Left cardiac atrium (tissue), 4 donors: Measurements from ENCODE around the gene KMT2E. TPM values are rescaled to one million over a fixed set of nuclear protein-coding genes. Genes with fewer than 3 reads are reported as not detected.
"Not testable (repeated sequence)": the region's sequence is repeated elsewhere in the genome, so short reads cannot be mapped to it uniquely, and the experiment has no call there.

ENCODE experiments used
- ATAC-seq, 2 donors: fragments of 200-7000 bp; cut with Tn5 transposase; one replicate each; pipeline ENCODE4 v1.9.1; 2020; ENCODE audit warnings: mild to moderate bottlenecking in 2 of 2, moderate library complexity in 2 of 2
- DNase-seq: peaks from one replicate; pipeline ENCODE4 v3.0.0-alpha.2; 2020
- intact Hi-C, 2 donors: fragments of 100-400 bp; cut with DNase I; formaldehyde crosslinking; loops; one replicate each; pipeline versions ENCODE4 v1.14.1 to v1.15.1; 2022 to 2023
- long read RNA-seq: library from polyadenylated mRNA; unstranded; transcript quantifications from one replicate; pipeline ENCODE4 v2.0.0, GENCODE V29; 2021
- total RNA-seq, 2 donors: library from RNA; stranded (reverse); fragmentation: NEBNext Ultra II Directional; extraction: Animal tissue kit (Norgen Biotek cat#: 25700); gene quantifications; one replicate each; pipeline ENCODE4 v1.2.1, GENCODE V29; 2021
- donor health status: DM: no; HTN: yes; CAD: no.
- donor health status: DM: no; HTN: yes; CAD: no; lungs with severe emphysema.
- donor health status: DM: yes; HTN: yes; CAD: no.
- donor health status: Dilated cardiomyopathy.

The KMT2E gene
- 10 to 100 TPM; 45.3 to 59.0 TPM for total RNA-seq
- long read RNA-seq, partial matches to known transcripts: 16 of 44 reads
- long read RNA-seq, other reads (novel, unspliced or antisense): 23 of 44 reads

- intact Hi-C loops: loop anchor here in 1 of 2 donors (1.0 kb wide), 1 partner anchor 30 kb away; no protein-coding TSS in a partner anchor
- ATAC-seq: peak; percentile 73 to 74
- peak; percentile 90 for DNase-seq
These were observed at the start of gene KMT2E for GRCh38 chr7:105013816-105014692. Gene KMT2E, plus strand, starts transcription at chr7:105014205. Its CDS starts 26,748 bp downstream, at chr7:105040953.

GRCh38 chr7:104964626-104965236, 49.3 kb upstream of the KMT2E start:
- intact Hi-C loops: no loop called here
- no peak for DNase-seq
- ATAC-seq: no peak

GRCh38 chr7:104966022-104966421, 48.0 kb upstream of the KMT2E start:
- intact Hi-C loops: no loop called here
- ATAC-seq: no peak
- DNase-seq: no peak

GRCh38 chr7:104967088-104967487, 46.9 kb upstream of the KMT2E start:
- intact Hi-C loops: no loop called here
- no peak for ATAC-seq
- DNase-seq: no peak

DNA sequence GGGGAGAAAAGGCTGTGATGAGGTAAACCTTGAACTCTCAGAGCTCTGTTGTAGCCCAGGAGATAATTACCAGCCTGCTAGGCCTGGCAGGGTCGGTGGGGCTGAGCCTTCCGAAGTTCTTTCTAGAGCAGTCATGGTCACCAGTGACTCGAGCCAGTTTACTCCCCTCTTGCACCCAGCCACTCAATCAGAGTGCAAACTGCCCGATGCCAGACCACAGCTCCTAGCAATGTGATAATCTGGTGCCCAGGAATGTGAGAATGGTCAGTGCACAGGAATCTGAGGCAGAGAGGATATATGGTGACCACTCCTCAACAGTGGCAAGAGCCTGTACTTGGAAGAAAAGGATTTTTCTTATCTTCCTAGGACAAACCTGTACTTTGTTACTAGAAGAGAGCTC, 46.4 kb upstream of the KMT2E start:
- intact Hi-C loops: no loop called here
- ATAC-seq (peak in 1 of 2 donors; percentile 13), DNase-seq (no peak)

- intact Hi-C loops: no loop called here
- DNase-seq (no peak), ATAC-seq (no peak)
These were observed 45.4 kb upstream of the KMT2E start for GRCh38 chr7:104968648-104969047.

DNA sequence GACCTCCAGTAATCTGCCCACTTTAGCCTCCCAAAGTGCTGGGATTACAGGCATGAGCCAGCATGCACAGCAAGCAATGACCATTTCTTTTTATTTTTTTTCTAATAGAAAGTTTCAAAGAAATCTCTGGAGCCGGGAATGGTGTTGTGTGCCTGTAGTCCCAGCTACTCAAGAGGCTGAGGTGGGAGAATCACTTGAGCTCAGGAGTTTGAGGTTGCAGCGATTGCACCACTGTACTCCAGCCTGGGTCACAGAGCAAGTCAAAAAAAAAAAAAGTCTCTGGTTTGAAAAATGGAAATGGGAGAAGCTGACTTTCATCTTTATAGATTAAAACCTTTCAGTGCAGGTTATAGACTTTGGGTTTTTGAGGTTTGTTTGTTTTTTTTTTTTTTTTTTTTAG, 44.8 kb upstream of the KMT2E start:
- DNase-seq (no peak), ATAC-seq (no peak)
- intact Hi-C loops: no loop called here

- DNase-seq: peak; percentile 50
- ATAC-seq: peak; percentile 56 to 71
- intact Hi-C loops: loop anchor here in 1 of 2 donors (10.0 kb wide), 1 partner anchor 463 kb away; no protein-coding TSS in a partner anchor
These were observed 42.5 kb upstream of the KMT2E start for GRCh38 chr7:104971290-104972071.

DNA sequence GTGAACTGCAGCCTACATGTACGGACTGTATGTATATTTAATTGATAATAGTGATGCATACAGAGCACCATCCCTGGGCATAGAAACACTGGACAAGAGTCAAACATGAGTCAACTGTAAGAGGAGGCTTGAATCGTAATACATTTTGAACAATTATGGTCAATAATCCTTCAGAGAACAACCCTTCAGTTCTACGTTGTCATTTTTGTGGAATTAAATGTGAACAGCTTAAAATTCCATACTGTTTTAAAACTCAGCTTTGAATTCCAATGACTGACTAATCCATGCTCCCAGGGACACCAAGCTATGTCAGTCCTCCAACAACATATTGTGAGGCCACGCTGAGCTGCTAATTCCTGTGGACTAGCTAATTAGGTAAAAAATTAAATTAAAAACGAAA, 41.5 kb upstream of the KMT2E start:
- DNase-seq (no peak), ATAC-seq (no peak)
- intact Hi-C loops: loop anchor here in 1 of 2 donors (10.0 kb wide), 1 partner anchor 462 kb away; no protein-coding TSS in a partner anchor

- intact Hi-C loops: loop anchor here in 1 of 2 donors (10.0 kb wide), 1 partner anchor 462 kb away; no protein-coding TSS in a partner anchor
- DNase-seq (no peak), ATAC-seq (no peak)
These were observed 40.8 kb upstream of the KMT2E start for GRCh38 chr7:104973227-104973626.

DNA sequence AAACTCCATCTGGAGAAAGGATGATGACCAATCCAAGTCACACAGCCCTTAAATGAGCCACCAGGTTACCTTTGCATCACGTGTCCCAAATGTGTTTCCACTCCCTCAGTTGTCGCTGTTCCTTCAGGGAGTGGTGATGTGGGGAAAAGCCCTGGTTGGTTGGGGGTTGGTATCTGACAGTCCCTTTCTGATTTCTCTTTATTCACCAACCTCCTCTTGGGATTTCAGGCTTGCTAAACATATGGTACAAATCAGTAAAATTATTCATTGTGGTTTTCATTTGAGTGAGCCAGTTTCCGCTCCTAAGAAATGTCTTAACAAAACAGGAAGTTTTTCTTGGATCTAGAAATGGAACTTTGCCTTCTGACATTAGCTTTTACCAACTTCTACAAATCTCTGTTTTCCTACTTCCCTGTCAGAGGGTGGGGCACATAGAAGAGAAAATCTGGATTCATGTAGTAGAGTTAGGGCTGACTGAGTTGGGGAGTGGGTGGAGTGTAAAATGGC, 40.0 kb upstream of the KMT2E start:
- intact Hi-C loops: loop anchor here in 1 of 2 donors (10.0 kb wide), 1 partner anchor 461 kb away; no protein-coding TSS in a partner anchor
- ATAC-seq (peak; percentile 47 to 62), DNase-seq (no peak)

DNA sequence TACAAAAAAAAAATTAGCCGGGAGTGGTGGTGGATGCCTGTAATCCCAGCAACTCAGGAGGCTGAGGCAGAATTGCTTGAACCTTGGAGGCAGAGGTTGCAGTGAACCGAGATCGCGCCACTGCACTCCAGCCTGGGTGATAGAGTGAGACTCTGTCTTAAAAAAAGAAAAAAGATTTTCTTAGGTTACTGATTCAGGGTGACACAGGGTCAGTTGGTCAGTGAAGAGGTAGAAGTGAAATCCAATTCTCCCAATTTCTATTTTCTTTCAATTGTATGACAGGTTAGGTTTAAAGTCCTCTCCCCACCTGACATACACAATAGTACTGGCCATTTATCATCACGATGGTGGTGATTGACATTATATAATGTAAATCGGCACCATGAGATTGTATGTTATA, 38.5 kb upstream of the KMT2E start:
- intact Hi-C loops: loop anchor here in 1 of 2 donors (10.0 kb wide), 1 partner anchor 459 kb away; no protein-coding TSS in a partner anchor
- not testable (repeated sequence) for DNase-seq, ATAC-seq

- no peak for ATAC-seq
- intact Hi-C loops: loop anchor here in 1 of 2 donors (10.0 kb wide), 1 partner anchor 458 kb away; no protein-coding TSS in a partner anchor
- no peak for DNase-seq
These were observed 36.9 kb upstream of the KMT2E start for GRCh38 chr7:104976966-104977636.

- DNase-seq (peak; percentile 44), ATAC-seq (peak; percentile 34 to 56)
- intact Hi-C loops: loop anchor here in 1 of 2 donors (10.0 kb wide), 1 partner anchor 456 kb away; no protein-coding TSS in a partner anchor
These were observed 35.5 kb upstream of the KMT2E start for GRCh38 chr7:104978460-104978859.

- ATAC-seq: peak; percentile 3 to 24
- DNase-seq: peak; percentile 39
- intact Hi-C loops: loop anchor here in 1 of 2 donors (10.0 kb wide), 1 partner anchor 455 kb away; no protein-coding TSS in a partner anchor
These were observed 34.7 kb upstream of the KMT2E start for GRCh38 chr7:104979167-104979841.

DNA sequence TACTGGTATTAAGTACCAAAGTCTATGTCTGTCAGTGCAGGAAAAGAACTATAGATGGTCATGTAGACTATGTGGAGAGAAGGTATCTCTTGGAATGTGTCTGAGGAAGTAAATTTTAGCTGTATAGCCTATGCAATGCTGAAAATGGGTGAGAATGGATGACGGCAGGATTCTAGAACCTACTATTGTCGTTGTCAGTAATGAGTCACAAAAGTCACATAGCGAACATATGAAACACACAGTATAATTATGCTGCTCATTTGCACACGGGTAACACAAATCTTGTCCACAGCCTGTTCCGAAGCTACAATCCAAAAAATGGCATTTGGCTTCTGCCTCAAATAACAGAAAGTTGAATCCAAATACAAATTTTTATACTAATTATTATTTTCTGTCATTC, 33.6 kb upstream of the KMT2E start:
- ATAC-seq: no peak
- intact Hi-C loops: loop anchor here in 1 of 2 donors (5.0 to 10.0 kb wide), 2 partner anchors 33 to 64 kb away; no protein-coding TSS in a partner anchor
- DNase-seq: no peak
